B cell (primary cell): ENCODE measurements around the gene SEC24D. TPM values are rescaled to one million over a fixed set of nuclear protein-coding genes. Genes with fewer than 3 reads are reported as not detected.
A peak's percentile ranks its signal among the peaks of the same experiment; 100 is the strongest.

ENCODE experiments used
- ATAC-seq: fragments of 200-7000 bp; cut with Tn5 transposase; one replicate; pipeline ENCODE4 v1.10.0; 2021; ENCODE audit warnings: low read depth, mild to moderate bottlenecking, moderate number of reproducible peaks, moderate library complexity
- CTCF ChIA-PET: fragments of 350-600 bp; sonication (Branson Sonifier 250); formaldehyde crosslinking; loops from one replicate; lab custom pipeline; 2021; ENCODE audit warnings: antibody characterized with exemption, inconsistent platforms; lab: Charles Lee
- POLR2A ChIA-PET: fragments of 350-600 bp; sonication (Branson Sonifier 250); formaldehyde crosslinking; loops from one replicate; lab custom pipeline; 2021; ENCODE audit warnings: antibody characterized with exemption; lab: Charles Lee
- DNase-seq: peaks from one replicate; pipeline ENCODE4 v3.0.0; 2013
- H2AFZ ChIP-seq: 2 replicates; pipeline ENCODE4 v1.6.1; 2012; ENCODE audit warnings: mild to moderate bottlenecking, low read depth, low read length; ENCODE audit not compliant: insufficient read depth, poor library complexity, severe bottlenecking
- H3K27ac ChIP-seq, 2 donors: 1 replicate in 1 of 2; 2 replicates in 1 of 2; pipeline ENCODE4 v1.5.1; 2012 to 2013; ENCODE audit warnings: low read length in 2 of 2, mild to moderate bottlenecking in 2 of 2, moderate library complexity in 1 of 2
- H3K27me3 ChIP-seq, 4 experiments: fragments of 200-600 bp in 1 of 4; sonication (generic) in 1 of 4; replicated peaks in 1 of 4; 1 replicate in 2 of 4; 2 replicates in 2 of 4; pipeline versions ENCODE4 v1.6.1 to v1.7.0; 2013 to 2016; ENCODE audit warnings: low read length in 3 of 4, mild to moderate bottlenecking in 2 of 4, mixed read lengths in 1 of 4, moderate library complexity in 1 of 4; ENCODE audit not compliant: insufficient read depth in 4 of 4, control insufficient read depth in 3 of 4; ENCODE audit errors: control extremely low read depth in 1 of 4
- H3K36me3 ChIP-seq, 2 experiments: replicated peaks in 1 of 2; 1 replicate in 1 of 2; 2 replicates in 1 of 2; pipeline versions ENCODE4 v1.6.1 to v1.7.1; 2013; ENCODE audit warnings: low read length in 1 of 2; ENCODE audit not compliant: insufficient read depth in 2 of 2, control insufficient read depth in 1 of 2; ENCODE audit errors: control extremely low read depth in 1 of 2, extremely low read depth in 1 of 2
- H3K4me1 ChIP-seq, 2 donors: fragments of 200-600 bp in 1 of 2; sonication (generic) in 1 of 2; 1 replicate in 1 of 2; 2 replicates in 1 of 2; pipeline versions ENCODE4 v1.5.1 to v1.6.1; 2013 to 2017; ENCODE audit warnings: low read length in 2 of 2; ENCODE audit not compliant: control insufficient read depth in 2 of 2, insufficient read depth in 2 of 2
- H3K4me2 ChIP-seq: replicated peaks from 2 replicates; pipeline ENCODE3; 2012; ENCODE audit warnings: mild to moderate bottlenecking, low read depth, low read length; ENCODE audit not compliant: poor library complexity, severe bottlenecking
- H3K4me3 ChIP-seq, 5 experiments: fragments of 200-600 bp in 1 of 5; sonication (generic) in 1 of 5; 1 replicate in 3 of 5; 2 replicates in 2 of 5; pipeline versions ENCODE4 v1.5.1 to v1.7.0; 2011 to 2016; ENCODE audit warnings: low read length in 4 of 5, mild to moderate bottlenecking in 4 of 5, low read depth in 2 of 5, control low read depth in 1 of 5, moderate library complexity in 1 of 5; ENCODE audit not compliant: insufficient read depth in 1 of 5; ENCODE audit errors: control extremely low read depth in 1 of 5, extremely low read depth in 1 of 5
- H3K79me2 ChIP-seq: fragments of 200-600 bp; sonication (generic); one replicate; pipeline ENCODE4 v1.6.0; 2016; ENCODE audit warnings: low read length; ENCODE audit not compliant: control insufficient read depth, insufficient read depth
- H3K9ac ChIP-seq: fragments of 200-600 bp; sonication (generic); 2 replicates; pipeline ENCODE4 v1.6.1; 2017; ENCODE audit warnings: mild to moderate bottlenecking, low read length, moderate library complexity
- H3K9me3 ChIP-seq, 3 donors: one replicate each; pipeline versions ENCODE4 v1.6.1 to v1.7.1; 2013; ENCODE audit warnings: low read length in 2 of 3; ENCODE audit not compliant: control insufficient read depth in 2 of 3, insufficient read depth in 1 of 3; ENCODE audit errors: control extremely low read depth in 1 of 3
- H4K20me1 ChIP-seq: 2 replicates; pipeline ENCODE4 v1.6.0; 2012; ENCODE audit warnings: mild to moderate bottlenecking, low read length; ENCODE audit not compliant: insufficient read depth, control insufficient read depth, poor library complexity, severe bottlenecking
- H3K27ac Mint-ChIP-seq: one replicate; pipeline ENCODE4 v1.8.0; 2021; ENCODE audit warnings: mixed read lengths
- H3K27me3 Mint-ChIP-seq: one replicate; pipeline ENCODE4 v1.8.0; 2021; ENCODE audit warnings: mixed read lengths
- H3K4me1 Mint-ChIP-seq: one replicate; pipeline ENCODE4 v1.8.0; 2021; ENCODE audit warnings: mixed read lengths
- H3K4me3 Mint-ChIP-seq: one replicate; pipeline ENCODE4 v1.8.0; 2021; ENCODE audit warnings: mixed read lengths
- H3K9me3 Mint-ChIP-seq: one replicate; pipeline ENCODE4 v1.8.0; 2022; ENCODE audit warnings: mixed read lengths; ENCODE audit not compliant: insufficient read depth
- EZH2 ChIP-seq: IDR thresholded peaks from 2 replicates; pipeline ENCODE4 v1.6.1; 2012; ENCODE audit warnings: borderline replicate concordance, low read depth, mild to moderate bottlenecking, moderate library complexity, low read length; ENCODE audit not compliant: insufficient read depth, poor library complexity, severe bottlenecking
- WGBS: methylation state at CpG from one replicate; pipeline ENCODE4 v1.1.5; 2013; ENCODE audit warnings: missing lambda C conversion rate; ENCODE audit not compliant: insufficient coverage; 5-methylcytosine and 5-hydroxymethylcytosine counted together
- intact Hi-C: fragments of 100-400 bp; cut with micrococcal nuclease; formaldehyde crosslinking; loops from one replicate; pipeline ENCODE4 v1.10.0; 2022
- polyA plus RNA-seq: library from polyadenylated mRNA; depleted of rRNA; stranded (reverse); fragments of >200 nt; gene quantifications from 2 replicates; pipeline ENCODE4 v1.2.3, GENCODE V29; 2012
- total RNA-seq, 2 donors: library from RNA; stranded (reverse); fragments of 120-200 nt in 1 of 2; gene quantifications; 1 replicate in 1 of 2; 2 replicates in 1 of 2; pipeline versions ENCODE4 v1.2.3 to v1.2.4, GENCODE V29; 2013 to 2022
- TF ChIP-seq, protein P1 (sequence below): fragments of 200-600 bp; IDR thresholded peaks from one replicate; pipeline ENCODE4 v1.8.0; 2022; ENCODE audit warnings: antibody characterized with exemption, mild to moderate bottlenecking

The SEC24D gene
- total and polyA plus RNA-seq, 2 donors (not counting 1 experiment from before 2014, with no cell fraction given): 7.1 to 15.8 TPM

- DNase-seq (no peak), ATAC-seq (no peak)
- WGBS: no CpG with 5 or more reads among the region's 4 CpGs
- Histone ChIP-seq H2AFZ (no peak overlapping the region), H4K20me1 (no peaks in the 10 kb centered on the region), H3K4me3 (no peak overlapping the region), H3K4me2 (no peak overlapping the region), H3K36me3 (peaks cover 0 to 8% of the 10 kb centered on the region in 2 experiments), H3K79me2 (peaks cover 6% of the 10 kb centered on the region), H3K27me3 (no peaks in the 10 kb centered on the region), H3K27ac (no peak overlapping the region), H3K9ac (no peak overlapping the region), H3K9me3 (no peaks in the 10 kb centered on the region), H3K4me1 (peaks cover 10 to 11% of the 10 kb centered on the region in 2 donors)
- peaks cover 4% of the 10 kb centered on the region for H3K27me3 Mint-ChIP-seq
- no peak overlapping the region for H3K27ac Mint-ChIP-seq
- intact Hi-C loops: loop anchor here (2.0 to 10.0 kb wide), 6 partner anchors 150 to 792 kb away; partner anchors contain the start of genes METTL14, PDE5A and USP53
- ChIA-PET POLR2A (interaction anchor here (0.6 to 1.2 kb wide), 2 partner anchors 8 to 13 kb away, joined by 3 read pairs; no protein-coding TSS in a partner anchor), CTCF (interaction anchor here (1.2 to 1.4 kb wide), 2 partner anchors 12 to 77 kb away, joined by 3 read pairs; no protein-coding TSS in a partner anchor)
- H3K4me3 Mint-ChIP-seq: peak overlapping the region; percentile 97
- H3K9me3 Mint-ChIP-seq: no peaks in the 10 kb centered on the region
- H3K4me1 Mint-ChIP-seq: peaks cover 16% of the 10 kb centered on the region
- TF ChIP-seq, protein P1, sequence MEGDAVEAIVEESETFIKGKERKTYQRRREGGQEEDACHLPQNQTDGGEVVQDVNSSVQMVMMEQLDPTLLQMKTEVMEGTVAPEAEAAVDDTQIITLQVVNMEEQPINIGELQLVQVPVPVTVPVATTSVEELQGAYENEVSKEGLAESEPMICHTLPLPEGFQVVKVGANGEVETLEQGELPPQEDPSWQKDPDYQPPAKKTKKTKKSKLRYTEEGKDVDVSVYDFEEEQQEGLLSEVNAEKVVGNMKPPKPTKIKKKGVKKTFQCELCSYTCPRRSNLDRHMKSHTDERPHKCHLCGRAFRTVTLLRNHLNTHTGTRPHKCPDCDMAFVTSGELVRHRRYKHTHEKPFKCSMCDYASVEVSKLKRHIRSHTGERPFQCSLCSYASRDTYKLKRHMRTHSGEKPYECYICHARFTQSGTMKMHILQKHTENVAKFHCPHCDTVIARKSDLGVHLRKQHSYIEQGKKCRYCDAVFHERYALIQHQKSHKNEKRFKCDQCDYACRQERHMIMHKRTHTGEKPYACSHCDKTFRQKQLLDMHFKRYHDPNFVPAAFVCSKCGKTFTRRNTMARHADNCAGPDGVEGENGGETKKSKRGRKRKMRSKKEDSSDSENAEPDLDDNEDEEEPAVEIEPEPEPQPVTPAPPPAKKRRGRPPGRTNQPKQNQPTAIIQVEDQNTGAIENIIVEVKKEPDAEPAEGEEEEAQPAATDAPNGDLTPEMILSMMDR: no peak
- no peak for TF ChIP-seq EZH2
Observed at GRCh38 chr4:118837121-118837507, 1.2 kb upstream of the SEC24D start.
